ENCODE measurements around the gene MYF5. TPM values are rescaled to one million over a fixed set of nuclear protein-coding genes. Genes with fewer than 3 reads are reported as not detected.

MYF5 gene
- total RNA-seq, 4 donors from 2014 or later: not detected

GRCh38 chr12:80679346-80680131 lies 37.2 kb upstream of the MYF5 start:
- Histone ChIP-seq H3K27ac (no peak overlapping the region), H3K9me3 (no peaks in the 10 kb centered on the region), H3K36me3 (no peaks in the 10 kb centered on the region), H3K27me3 (no peaks in the 10 kb centered on the region), H3K4me3 (no peak overlapping the region), H3K4me1 (no peaks in the 10 kb centered on the region)
- TF ChIP-seq CTCF (IDR thresholded peaks at IDR 0.05) (no peak), POLR2A (IDR thresholded peaks at IDR 0.05) (no peak)
- 82 to 86% methylated on average over 3 of the region's 3 CpGs for WGBS, 2 donors
- intact Hi-C loops (cut with DNase I): no loop called here
- DNase-seq: no peak

GRCh38 chr12:80681287-80681686 lies 35.4 kb upstream of the MYF5 start:
- Histone ChIP-seq H3K9me3 (no peaks in the 10 kb centered on the region), H3K36me3 (no peaks in the 10 kb centered on the region), H3K27ac (no peak overlapping the region), H3K4me1 (no peaks in the 10 kb centered on the region), H3K27me3 (no peaks in the 10 kb centered on the region), H3K4me3 (no peak overlapping the region)
- WGBS, 2 donors: 59 to 75% methylated on average over 2 of the region's 2 CpGs
- no peak for TF ChIP-seq POLR2A (IDR thresholded peaks at IDR 0.05)
- no peak for TF ChIP-seq CTCF (IDR thresholded peaks at IDR 0.05)
- DNase-seq: no peak
- intact Hi-C loops (cut with DNase I): no loop called here

- no peaks in the 10 kb centered on the region for H3K9me3 ChIP-seq
- intact Hi-C loops (cut with DNase I): no loop called here
- H3K27ac ChIP-seq: no peak overlapping the region
- no peak for TF ChIP-seq CTCF (IDR thresholded peaks at IDR 0.05)
- no peak for TF ChIP-seq POLR2A (IDR thresholded peaks at IDR 0.05)
- DNase-seq: no peak
- no peaks in the 10 kb centered on the region for H3K4me1 ChIP-seq
- WGBS, 2 donors: 77 to 81% methylated on average over 3 of the region's 3 CpGs
- no peaks in the 10 kb centered on the region for H3K27me3 ChIP-seq
- H3K36me3 ChIP-seq: no peaks in the 10 kb centered on the region
- no peak overlapping the region for H3K4me3 ChIP-seq
Observed at GRCh38 chr12:80681786-80682185, 34.9 kb upstream of the MYF5 start.

DNA sequence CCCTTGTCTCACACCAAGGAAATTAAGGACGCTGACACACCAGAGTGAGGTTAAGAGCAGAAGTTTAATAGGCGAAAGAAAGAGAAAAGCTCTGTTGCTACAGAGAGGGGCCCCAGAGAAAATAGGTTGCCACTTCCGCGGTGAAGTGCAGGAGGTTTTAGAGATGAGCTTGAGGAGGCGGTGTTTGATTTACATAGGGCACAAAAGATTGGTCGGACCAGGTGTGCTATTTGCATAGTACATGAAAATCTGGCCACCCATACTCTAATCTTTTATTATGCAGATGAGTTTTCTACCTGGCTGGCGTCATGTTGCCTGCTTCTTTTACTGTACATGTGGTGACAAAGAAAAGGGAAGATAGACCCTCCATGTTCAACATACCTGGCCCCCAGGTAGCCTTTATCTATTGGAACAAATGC lies 32.6 kb upstream of the MYF5 start:
- intact Hi-C loops (cut with DNase I): no loop called here
- Histone ChIP-seq H3K27me3 (no peaks in the 10 kb centered on the region), H3K9me3 (no peaks in the 10 kb centered on the region), H3K4me3 (no peak overlapping the region), H3K4me1 (no peaks in the 10 kb centered on the region), H3K36me3 (no peaks in the 10 kb centered on the region), H3K27ac (no peak overlapping the region)
- TF ChIP-seq CTCF (IDR thresholded peaks at IDR 0.05): no peak
- TF ChIP-seq POLR2A (IDR thresholded peaks at IDR 0.05): no peak
- no peak for DNase-seq
- 41% methylated on average over 7 of the region's 7 CpGs for WGBS, 2 donors

DNA sequence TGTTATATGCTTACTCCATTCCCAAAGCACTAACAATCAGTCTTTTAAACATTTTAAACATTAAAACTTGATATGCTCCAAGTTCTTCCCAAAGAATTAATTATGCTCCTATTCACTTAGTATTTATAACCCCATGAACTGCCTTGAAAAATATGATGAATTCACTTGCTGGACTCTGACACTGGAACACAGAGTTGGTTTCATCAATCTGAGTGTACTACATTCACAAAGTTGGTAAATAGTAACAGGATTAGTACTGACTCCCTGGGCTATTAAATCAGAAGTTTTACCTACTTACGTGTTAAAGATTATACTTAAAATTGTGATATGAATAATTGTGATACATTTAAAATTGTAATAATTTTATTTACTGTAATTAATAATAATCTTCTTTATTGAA lies 26.6 kb upstream of the MYF5 start:
- no peaks in the 10 kb centered on the region for H3K27me3 ChIP-seq
- H3K27ac ChIP-seq: no peak overlapping the region
- no peak for DNase-seq
- no peaks in the 10 kb centered on the region for H3K9me3 ChIP-seq
- no peaks in the 10 kb centered on the region for H3K4me1 ChIP-seq
- intact Hi-C loops (cut with DNase I): no loop called here
- no peaks in the 10 kb centered on the region for H3K36me3 ChIP-seq
- 84 to 85% methylated on average over 1 of the region's 1 CpG for WGBS, 2 donors
- H3K4me3 ChIP-seq: no peak overlapping the region
- no peak for TF ChIP-seq POLR2A (IDR thresholded peaks at IDR 0.05)
- no peak for TF ChIP-seq CTCF (IDR thresholded peaks at IDR 0.05)

Measured in esophagus squamous epithelium (tissue), 5 donors.